Coronary artery (tissue), 2 donors: ENCODE data around the gene GATAD2A.
A peak's percentile ranks its signal among the peaks of the same experiment; 100 is the strongest.

Source experiments
- DNase-seq: peaks from one replicate; pipeline ENCODE4 v3.0.0-alpha.2; 2017; ENCODE audit warnings: low spot score
- H3K27ac ChIP-seq, 2 donors: fragments of 200-600 bp; sonication (generic); one replicate each; pipeline ENCODE4 v1.5.1; 2016 to 2019
- H3K4me3 ChIP-seq: fragments of 200-600 bp; sonication (generic); 2 replicates; pipeline ENCODE4 v1.5.1; 2016; ENCODE audit warnings: mild to moderate bottlenecking, moderate library complexity
- TF ChIP-seq, protein P1 (sequence below): fragments of 200-600 bp; sonication (generic); IDR thresholded peaks from one replicate; pipeline ENCODE4 v1.5.1; 2019; ENCODE audit warnings: antibody characterized with exemption

Gene GATAD2A

DNA sequence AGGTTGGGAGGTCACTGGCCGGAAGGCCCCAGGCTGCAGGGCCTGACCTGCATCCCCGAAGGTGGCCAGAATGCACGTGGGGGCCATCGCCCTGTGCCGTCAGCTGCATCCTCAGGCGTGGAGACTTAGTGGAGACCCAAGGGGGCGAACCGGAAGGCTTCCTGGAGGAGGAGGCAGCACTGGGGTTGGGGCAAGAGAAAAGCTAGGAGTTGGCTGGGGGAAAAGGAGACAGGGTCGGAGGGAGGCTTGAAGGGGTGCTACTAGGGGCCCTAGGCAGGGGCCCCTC lies 121.8 kb downstream of the GATAD2A start:
- H3K4me3 ChIP-seq = no peak overlapping the region
- TF ChIP-seq, protein P1, sequence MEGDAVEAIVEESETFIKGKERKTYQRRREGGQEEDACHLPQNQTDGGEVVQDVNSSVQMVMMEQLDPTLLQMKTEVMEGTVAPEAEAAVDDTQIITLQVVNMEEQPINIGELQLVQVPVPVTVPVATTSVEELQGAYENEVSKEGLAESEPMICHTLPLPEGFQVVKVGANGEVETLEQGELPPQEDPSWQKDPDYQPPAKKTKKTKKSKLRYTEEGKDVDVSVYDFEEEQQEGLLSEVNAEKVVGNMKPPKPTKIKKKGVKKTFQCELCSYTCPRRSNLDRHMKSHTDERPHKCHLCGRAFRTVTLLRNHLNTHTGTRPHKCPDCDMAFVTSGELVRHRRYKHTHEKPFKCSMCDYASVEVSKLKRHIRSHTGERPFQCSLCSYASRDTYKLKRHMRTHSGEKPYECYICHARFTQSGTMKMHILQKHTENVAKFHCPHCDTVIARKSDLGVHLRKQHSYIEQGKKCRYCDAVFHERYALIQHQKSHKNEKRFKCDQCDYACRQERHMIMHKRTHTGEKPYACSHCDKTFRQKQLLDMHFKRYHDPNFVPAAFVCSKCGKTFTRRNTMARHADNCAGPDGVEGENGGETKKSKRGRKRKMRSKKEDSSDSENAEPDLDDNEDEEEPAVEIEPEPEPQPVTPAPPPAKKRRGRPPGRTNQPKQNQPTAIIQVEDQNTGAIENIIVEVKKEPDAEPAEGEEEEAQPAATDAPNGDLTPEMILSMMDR = no peak
- no peak for DNase-seq
- no peak overlapping the region for H3K27ac ChIP-seq

DNA sequence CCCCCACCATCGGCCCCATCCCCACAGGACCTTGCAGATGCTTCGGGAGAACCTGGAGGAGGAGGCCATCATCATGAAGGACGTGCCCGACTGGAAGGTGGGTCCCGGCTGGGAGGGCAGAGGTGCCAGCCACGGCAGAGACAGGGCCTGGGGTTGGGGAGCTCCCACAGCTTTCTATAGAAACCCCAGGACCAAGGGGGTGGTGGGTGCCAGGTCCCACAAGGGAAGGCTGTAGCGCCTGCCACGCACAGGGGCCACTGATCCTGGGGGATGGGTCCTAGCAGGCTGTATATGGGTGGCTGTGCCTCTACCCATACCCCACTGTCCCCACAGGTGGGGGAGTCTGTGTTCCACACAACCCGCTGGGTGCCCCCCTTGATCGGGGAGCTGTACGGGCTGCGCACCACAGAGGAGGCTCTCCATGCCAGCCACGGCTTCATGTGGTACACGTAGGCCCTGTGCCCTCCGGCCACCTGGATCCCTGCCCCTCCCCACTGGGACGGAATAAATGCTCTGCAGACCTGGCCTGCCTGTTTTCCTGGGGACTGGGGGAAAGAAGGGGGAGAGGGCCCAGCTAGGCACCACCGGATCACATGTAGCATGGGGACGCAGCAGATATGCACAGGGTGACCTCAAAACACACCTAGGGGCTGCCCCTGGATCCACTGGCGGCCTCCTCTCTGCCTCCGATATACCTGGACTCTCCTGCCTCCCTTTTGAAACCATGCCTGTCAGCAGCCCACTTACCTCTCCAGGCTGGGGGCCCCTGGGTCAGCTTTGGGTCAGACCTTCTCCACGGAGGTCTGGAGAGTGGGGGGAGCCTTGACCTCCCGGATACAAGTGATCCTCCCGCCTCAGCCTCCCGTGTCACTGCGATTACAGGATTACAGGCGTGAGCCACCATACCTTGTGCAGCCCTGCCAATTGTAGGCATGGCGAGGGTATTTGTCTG lies 122.5 kb downstream of the GATAD2A start:
- no peak for DNase-seq
- TF ChIP-seq, protein P1 = no peak
- Histone ChIP-seq H3K4me3 (no peak overlapping the region), H3K27ac (no peak overlapping the region)

DNA sequence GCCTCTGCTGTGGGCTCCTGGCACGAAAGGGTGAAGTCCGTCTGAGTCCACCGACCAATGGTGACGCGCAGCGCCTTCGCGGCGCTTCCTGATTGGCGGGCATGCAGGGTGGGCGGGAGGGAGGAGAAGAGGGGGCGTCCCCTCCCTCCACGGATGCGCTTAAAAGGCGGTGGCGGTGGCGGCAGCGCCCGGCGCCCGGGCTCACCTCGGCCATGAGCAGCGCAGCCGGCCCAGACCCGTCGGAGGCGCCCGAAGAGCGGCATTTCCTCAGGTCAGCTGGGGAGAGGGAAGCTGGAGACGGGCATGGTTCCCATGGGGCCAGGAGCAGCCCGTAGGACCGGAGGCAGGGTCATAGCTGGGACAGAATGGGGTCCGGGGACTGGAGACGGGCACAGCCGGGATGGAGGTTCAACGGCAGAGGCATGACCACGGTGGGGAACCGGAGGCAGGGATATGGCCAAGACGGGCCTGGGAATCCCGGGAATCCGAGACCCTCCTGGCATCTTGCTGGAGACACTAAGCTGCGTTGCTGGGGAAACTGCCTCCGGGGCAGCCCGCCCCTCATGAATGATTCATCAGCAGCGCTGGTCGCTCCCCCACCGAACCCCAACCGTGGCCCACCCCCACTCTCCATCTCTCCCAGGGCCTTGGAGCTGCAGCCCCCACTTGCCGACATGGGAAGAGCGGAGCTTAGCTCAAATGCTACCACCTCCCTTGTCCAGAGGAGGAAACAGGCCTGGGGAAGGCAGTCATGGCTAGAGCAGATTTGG lies 123.4 kb downstream of the GATAD2A start, which contains the start of gene YJEFN3:
Gene YJEFN3 (plus strand): TSS at position 191 of the 770 bp plus-strand sequence. CDS start 22 bp downstream, at position 213.
- H3K4me3 ChIP-seq = peak within 1 kb of the TSS; percentile 34
- TF ChIP-seq, protein P1 = no peak
- no peak within 1 kb of the TSS for H3K27ac ChIP-seq
- no peak for DNase-seq

DNA sequence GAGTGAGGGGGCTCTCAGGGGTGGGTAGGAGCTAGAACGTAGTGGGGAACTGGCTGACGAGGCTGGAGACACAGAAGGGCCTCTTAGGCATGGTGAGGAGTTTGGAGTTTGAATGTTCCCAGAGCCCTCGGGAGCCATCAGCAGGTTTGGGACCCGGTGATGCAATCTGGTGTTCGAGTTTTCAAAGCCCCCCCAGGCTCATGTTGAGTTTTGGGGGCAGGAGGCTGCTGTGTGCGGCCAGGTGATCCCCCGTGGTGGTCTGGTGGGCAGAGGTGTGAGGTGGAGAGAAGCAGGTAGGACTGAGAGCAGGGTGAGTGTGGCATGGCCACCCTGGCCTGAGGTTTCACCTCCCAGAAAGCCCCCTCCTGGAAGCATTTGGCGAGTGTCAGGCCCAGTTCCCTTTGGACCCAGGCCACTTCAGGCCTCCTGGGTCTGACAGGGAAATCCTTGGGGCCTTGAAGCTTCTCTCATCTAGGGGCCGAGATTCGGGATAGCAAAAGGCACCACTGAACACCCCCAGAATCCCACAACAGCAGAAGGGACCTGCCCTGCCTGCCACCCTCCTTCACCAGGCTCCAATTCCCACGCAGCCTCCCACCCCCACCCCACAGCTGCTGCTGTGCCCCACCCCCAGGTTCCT lies 124.4 kb downstream of the GATAD2A start:
- TF ChIP-seq, protein P1 = no peak
- DNase-seq = no peak
- Histone ChIP-seq H3K27ac (no peak overlapping the region), H3K4me3 (no peak overlapping the region)

DNA sequence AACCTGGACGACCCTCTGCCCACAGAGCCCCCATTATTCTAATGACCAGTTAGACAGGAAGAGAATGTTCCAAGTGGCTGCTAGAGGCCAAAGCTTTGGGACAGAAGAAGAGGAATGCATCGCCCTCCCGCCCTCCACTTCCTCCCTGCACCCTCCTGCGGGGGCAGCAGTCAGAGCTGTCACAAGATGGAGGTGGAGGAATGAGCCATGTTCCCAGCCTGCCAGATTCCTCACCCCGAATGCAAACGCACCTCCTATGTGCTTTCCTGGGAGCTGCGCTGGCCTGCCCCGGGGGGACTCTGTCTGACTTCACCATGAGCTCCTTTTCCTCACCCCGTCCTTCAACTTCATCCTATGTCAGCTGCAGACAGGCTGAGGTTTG lies 124.9 kb downstream of the GATAD2A start:
- TF ChIP-seq, protein P1 = no peak
- DNase-seq = no peak
- H3K4me3 ChIP-seq = no peak overlapping the region
- no peak overlapping the region for H3K27ac ChIP-seq

DNA sequence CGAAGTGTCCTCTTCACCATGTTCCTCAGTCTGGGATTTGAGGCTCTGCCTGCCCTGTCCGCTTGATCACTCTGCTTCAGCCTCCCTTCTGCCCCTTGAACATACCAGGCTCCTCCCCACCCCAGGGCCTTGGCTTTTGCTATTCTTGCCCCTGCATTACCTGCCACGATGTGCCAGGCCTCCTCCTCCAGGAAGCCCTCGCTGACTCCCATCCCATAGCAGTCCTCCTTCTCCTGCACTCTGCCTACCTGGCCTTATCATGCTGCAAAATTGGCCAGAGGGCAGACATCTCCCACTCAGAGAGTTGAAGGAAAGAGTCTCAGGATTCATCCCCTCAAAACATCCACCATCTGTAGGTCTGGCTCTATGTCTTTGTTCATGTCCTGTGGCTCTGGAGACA lies 125.4 kb downstream of the GATAD2A start:
- no peak overlapping the region for H3K4me3 ChIP-seq
- H3K27ac ChIP-seq = no peak overlapping the region
- TF ChIP-seq, protein P1 = no peak
- DNase-seq = no peak
